Heart left ventricle (tissue), 13 donors: ENCODE data around the gene HMGA1.

Experiments
- CTCF ChIP-seq, 12 donors: fragments of 200-600 bp; sonication (generic) in 4 of 12; IDR thresholded peaks; one replicate each; pipeline versions ENCODE4 v1.5.0 to v1.8.0; 2018 to 2022; ENCODE audit warnings: antibody characterized with exemption in 12 of 12, mild to moderate bottlenecking in 5 of 12
- POLR2A ChIP-seq, 2 donors: fragments of 450-650 bp; IDR thresholded peaks; one replicate each; pipeline ENCODE4 v1.6.1; 2017; ENCODE audit warnings: antibody characterized with exemption in 2 of 2, mild to moderate bottlenecking in 2 of 2, moderate library complexity in 2 of 2
- donor health status: ischemic (EF 13 %, LVEDD 7.1; RV severe dilation, severe dysfunction).
- donor health status: DM: no; HTN: yes; CAD: no.
- donor health status: DM: no; HTN: no; CAD: no.
- donor health status: ischemic (EF 25% LVEDD 6.9; RV normal size, moderate dysfunction).
- donor health status: ischemic (EF 25% LVEDD 5.7; RV mildly dilated, moderate dysfunction).
- donor health status: ischemic (EF 35%, LVEDD 5.7; RV mildly dilated, moderate dysfunction).
- donor health status: nonischemic (EF 11% LVEDD 7.7; RV severe dilation, severe dysfunction).
- donor health status: DM: yes; HTN: yes; CAD: no.
- donor health status: PGD.
- donor health status: ischemic (EF 29% LVEDD 5.4; RV normal size, mild dysfunction).
- donor health status: nonischemic (EF 23%, LVEDD 6.1; RV moderate dilation, normal function).

- TF ChIP-seq CTCF (IDR thresholded peaks at IDR 0.05) (no peak), POLR2A (IDR thresholded peaks at IDR 0.05) (no peak)
Measured at GRCh38 chr6:34227761-34228421, 8.8 kb upstream of the HMGA1 start.
